ENCODE measurements around the gene PRKAG2.

PRKAG2 gene

DNA sequence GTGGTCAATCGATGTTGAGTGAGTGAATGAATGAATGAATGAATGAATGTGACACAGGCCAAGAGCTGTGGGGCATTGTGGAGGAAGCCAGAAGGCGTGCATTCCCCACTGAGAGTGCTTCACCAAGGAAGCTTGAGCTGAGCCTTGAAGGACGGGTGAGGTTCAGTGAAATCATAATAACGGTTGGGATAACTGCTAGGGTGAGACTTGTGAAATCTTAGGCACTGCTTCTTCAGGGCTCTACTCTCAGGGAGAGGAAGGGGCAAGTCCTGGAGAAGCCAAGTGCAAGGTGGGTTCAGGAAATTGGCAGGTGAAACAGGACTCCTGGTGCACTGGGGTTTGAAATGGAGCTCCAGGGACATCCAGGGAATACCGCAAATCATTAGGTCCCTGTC lies 23.7 kb upstream of the PRKAG2 start:
- no peak for DNase-seq

- DNase-seq, result no peak
These were observed 22.8 kb upstream of the PRKAG2 start for GRCh38 chr7:151899513-151900360.

- no peak for DNase-seq
These were observed 21.2 kb upstream of the PRKAG2 start for GRCh38 chr7:151897951-151898686.

DNA sequence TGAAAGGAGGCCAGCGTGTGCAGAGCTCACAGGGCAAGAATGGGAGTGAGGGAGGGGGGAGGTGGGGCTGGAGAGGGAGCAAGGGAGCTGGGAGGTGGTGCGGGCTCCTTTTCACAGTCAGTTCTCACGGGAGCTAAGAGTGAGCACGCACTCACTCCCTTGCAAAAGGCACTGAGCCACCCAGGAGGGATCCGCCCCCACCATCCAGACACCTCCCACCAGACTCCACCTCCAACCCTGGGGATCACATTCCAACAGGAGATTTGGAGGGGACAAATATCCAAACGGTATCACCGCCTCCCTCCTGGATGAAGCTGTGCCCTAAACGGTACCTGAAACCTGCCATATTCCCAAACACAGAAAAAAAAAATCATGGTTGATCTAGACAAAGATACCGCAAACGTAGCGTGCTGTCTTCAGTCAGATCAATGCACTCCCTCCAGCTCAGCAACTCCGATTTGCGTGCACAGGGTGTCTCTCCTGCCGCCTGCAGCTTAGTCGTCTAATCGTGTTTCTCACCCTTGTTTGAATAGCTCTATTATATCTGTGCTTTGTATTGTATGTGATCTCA lies 20.3 kb upstream of the PRKAG2 start:
- no peak for DNase-seq

GRCh38 chr7:151896486-151896885 lies 19.6 kb upstream of the PRKAG2 start:
- DNase-seq, result no peak

DNA sequence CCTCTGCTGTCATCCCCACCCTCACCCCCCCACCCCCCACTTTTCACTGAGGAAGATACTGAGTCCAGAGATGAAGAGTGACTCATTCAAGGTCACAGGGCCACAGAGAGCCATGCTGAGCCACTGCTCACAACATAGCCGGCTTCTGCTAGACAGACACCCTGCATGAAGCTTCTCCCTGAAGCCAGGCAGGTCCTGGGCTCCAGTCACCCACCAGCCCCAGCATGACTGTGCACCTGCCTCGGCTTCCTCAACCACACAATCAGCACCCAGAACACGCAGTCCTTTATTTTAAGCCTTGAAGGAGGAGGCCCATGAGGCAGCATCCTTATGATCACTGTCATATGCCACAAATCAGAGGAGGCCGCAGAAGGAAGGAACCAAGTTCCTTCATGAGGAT lies 19.2 kb upstream of the PRKAG2 start:
- DNase-seq, result no peak

DNA sequence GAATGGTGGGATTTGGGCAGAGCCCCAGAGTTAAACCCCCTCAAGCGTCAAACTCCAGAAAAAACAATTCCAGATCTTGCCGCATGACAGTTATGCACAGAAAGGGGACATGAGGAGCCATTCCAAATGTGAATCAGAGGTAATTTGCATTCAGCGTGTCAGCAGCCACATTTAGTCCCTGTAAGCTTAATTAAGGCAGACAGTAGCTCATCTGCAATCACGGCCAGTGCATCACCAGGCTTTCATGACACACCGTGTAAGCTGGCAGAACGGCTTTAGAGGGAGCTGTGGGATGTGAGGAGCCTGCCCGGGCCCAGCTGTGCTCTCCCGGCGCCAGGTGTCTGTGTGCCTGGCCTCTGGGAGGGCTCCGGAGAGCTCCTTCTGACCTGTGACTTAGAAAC lies 18.7 kb upstream of the PRKAG2 start:
- no peak for DNase-seq

DNA sequence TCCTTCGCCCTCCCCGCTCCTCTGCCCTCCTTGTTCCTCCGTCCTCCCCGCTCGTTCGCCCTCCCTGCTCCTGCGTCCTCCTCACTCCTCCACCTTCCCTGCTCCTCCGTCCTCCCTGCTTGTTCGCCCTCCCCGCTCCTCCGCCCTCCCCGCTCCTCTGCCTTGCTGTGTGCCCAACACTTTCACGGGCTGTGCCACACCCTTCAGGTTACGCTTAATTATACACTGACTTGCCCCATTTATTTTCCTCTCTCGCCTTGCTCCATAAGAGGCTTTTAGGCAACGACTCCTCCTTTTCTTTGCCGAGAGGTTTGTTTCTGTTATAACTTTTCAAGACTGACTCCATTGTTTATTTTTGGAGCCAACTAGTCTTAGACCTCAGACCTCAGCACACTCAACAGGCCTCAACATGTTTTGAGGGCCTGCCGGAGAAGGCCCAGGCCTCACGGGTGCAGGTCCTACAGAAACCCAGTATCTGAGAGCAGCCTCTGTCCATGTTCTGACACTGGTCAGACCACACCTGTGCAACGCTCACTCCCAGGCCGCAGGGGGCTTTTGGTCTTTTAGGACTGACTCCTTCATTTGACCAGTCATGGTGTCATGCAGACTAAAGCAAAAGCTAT lies 18.2 kb upstream of the PRKAG2 start:
- no peak for DNase-seq

DNA sequence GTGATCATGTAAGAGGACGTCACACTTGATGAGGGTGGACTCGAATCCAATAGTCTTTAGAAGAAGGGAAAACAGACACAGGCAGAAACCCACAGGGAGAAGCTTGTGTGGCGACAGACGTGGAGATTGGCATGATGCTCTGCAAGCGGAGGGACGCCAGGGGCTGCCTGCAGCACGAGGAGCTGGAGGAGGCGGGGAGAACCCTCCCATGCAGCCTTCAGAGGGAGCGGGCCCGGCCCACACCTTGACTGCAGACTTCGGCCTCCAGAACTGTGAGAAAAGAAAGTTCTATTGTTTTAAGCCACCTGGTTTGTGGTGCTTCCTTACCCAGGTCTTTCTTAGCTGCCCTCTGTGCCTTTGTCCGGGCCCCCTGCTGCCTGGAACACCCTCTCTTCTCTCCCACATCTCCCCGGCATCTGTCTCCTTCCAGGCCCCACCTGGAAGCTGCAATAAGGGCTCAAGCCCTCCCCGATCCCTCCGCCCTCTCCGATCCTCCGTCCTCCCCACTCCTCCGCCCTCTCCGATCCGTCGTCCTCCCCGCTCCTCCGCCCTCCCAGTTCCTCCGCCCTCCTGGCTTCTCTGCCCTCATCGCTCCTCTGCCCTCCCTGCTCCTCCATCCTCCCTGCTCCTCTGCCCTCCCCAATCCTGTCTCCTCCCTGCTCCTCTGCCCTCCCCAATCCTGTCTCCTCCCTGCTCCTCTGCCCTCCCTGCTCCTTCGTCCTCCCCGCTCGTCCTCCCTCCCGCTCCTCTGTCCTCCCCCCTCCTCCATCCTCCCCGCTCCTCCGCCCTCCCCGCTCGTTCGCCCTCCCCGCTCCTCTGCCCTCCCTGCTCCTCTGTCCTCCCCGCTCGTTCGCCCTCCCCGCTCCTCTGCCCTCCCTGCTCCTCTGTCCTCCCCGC lies 17.4 kb upstream of the PRKAG2 start:
- DNase-seq, result no peak

DNA sequence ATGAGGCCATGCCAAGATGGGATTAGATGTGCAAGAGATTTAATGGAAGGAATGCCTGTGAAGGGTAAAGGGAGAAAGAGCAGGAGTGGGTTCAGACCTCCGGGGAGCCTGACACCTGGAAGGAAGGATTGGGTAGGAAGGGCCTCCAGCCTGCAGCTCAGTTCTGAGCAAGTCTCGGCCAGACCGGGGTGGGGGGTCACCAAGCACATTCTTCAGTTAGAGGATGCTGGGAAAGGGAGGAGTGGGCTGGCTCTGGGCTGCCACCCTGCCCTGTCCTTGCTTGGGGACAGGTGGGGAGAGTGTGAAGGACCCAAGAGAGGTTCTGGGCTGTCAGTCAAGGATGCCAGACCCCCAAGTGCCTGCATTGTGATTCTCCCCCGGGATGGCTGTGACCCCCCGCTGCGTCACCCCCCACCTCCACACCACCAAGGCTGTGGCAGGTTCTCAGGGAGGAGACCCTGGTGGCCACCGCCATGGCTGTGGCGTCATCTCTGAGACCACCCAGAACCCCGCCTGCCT lies 16.5 kb upstream of the PRKAG2 start:
- no peak for DNase-seq

GRCh38 chr7:151891753-151892152 lies 14.8 kb upstream of the PRKAG2 start:
- DNase-seq, result no peak

DNA sequence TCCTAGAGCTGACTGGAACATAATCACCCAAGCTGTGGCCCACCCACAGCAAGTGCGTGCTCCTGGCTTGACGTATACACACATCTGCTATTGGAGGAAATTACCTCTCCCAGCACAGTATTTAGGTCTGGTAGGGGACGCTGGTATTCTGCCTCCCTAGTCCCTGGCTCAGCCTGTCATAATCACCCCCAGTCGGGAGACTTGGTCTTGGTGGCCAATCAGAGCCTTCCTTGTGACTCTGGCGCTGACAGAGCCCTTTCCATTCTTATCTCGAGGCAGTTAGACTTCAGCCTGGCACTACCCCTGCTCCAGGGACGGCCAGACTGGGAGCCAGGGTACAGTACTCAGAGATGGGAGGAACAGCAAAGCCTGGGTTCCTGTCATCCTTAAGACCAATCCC lies 14.3 kb upstream of the PRKAG2 start:
- DNase-seq, result no peak

DNA sequence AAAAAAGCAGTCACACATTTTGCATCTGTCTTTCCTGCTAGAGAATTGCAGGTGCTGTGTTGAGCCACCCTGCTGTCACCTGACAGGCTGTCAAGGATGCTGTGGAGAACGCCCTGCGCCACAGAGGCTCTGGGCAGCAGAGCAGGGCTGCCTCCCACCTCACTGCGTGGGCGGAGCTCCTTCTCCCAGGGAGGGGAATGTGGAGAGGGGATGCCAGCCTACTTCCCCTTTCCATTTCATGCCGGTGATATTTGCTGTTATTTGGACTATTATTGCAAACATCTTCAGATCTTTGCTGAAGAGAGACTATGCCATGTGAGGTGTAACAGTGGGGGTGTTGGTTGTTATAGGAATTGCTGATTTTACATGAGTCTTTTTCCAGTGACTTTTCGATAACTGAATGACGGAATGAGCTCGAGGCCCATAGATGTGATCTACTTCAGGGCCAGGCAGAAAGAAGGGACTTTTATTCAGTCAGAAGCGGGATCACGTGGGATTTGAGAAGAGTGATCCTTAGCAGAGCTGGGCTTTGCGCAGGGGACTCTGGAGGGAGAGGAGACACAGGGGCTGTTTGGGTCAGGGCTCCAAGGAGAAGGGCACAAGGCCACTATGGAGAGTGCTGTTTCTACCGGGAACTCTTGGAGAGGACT lies 13.6 kb upstream of the PRKAG2 start:
- DNase-seq, result no peak

- no peak for DNase-seq
These were observed 12.8 kb upstream of the PRKAG2 start for GRCh38 chr7:151889406-151890354.

DNA sequence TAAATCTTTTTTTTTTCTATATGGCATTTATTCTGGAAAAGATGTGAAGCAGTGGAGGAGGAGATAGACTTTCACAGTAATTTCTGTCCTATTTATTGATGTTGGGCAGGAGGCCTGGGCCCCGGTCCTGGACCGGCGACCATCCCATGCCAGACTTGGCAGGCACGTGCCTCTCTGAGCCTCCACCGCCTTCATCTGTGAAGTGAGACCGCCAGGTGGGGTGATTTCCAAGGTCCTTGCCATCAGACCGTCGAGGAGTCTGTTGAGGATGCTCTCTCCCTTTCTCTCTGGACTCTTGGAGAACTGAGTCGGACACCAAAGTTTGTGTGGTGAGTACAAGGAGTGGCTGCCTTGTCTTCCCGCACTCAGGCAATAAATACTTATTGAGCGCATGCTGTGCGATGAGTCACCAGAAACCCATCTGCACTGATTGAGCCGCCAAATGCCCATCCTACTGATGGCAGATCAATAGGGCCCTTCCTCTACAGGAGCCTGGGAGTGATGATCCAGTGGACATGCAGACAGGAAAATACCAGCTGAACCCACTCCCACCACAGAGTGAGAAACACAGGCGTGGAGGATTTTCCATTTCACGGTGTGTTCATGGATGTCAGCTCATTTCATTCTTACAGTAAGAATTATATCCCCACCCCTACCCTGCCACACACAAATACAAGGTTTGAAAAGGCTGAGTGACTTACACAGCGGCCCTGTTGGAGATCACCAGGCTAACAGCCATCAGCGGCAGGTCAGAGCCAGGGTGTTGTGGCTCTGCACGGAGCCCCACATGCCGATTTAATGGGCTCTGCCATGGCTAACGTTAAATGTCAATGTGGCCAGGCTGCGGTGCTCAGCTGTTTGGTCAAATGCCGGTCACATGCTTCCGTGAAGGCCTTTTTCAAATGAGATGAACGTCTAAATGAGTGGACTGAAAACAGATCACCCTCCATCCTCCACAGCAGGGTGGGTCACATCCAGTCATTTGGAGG lies 11.5 kb upstream of the PRKAG2 start:
- no peak for DNase-seq

DNA sequence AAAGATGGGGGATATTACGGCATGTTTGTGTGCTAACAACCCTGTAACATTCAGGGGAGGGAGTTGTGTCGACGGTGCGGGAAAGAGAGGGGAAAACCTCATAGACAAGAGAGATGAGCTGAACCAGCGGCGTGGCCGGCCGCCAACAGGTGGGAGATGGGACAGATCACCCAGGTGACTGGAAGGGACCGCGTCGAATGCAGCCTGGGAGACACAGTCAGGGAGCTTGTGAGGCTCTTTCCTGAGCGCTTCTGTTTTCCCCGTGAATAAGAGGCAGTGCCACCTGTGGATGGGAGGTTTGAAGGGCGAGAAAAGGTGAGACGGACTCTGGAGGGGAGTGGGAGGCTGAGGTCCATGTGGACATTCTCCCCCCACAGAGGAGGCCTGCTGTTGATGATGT lies 9.9 kb upstream of the PRKAG2 start:
- DNase-seq, result no peak

DNA sequence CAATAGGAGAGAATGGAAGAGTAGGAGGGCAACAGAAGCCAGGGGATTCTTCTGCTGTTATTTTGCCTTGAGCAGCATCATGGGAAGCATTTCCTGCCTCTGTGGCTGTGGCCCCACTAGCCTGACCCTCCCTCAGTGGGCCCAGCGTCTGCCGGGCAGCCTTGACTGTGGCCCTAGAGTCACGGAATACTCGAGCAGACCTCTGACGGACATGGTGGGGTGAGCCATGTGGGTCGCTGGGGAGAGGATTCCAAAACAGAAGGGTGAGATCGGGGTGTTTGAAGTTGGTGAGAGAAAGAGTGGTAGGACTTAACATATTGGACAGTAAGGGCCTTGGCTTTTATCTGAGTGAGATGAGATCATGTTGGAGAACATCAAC lies 8.3 kb upstream of the PRKAG2 start:
- DNase-seq, result no peak

DNA sequence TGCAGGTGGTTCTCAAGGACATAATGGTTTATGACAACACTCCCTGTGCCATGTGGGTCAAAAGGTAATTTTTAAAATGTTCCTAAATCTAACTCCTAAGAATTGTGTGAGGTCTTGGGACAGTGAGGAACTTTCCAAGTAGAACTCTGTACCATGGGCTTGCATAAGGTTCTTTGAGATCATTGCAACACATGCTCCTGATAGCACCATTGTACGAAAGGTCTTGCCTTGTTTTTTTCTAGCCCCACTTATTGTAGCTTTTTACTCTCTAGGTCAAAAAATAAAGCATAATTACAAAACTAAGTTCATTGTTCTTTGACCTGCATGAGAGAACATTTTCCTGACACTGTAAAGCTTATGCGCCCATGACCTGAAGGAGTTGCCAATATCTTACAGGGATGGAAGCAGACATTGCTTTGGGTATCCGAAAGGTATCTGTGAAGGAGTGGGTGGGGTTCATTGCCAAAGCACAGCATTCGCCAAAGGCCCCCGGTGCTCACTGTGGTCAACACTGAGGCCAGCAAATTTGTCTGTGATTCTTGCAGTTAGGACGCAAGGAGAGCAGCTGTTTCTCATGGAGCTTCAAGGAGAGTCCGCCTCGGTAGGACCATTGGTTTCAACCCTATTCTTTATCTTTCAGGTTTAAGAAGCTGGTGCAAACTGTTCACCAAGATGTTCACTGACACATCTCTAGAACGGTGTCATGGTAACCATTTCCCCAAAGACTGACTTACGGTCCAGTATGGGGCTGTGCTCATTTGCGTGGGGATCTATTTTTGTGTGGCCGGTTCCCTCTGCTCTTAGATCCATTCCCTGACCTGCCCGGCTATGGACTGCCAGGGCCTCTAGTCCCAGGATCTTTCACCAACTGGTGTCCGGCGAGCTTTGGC lies 7.6 kb upstream of the PRKAG2 start:
- no peak for DNase-seq
